Measurements from ENCODE around the gene PIK3AP1.

Gene PIK3AP1

GRCh38 chr10:96639899-96640298, 80.4 kb downstream of the PIK3AP1 start:
- no peak for DNase-seq

GRCh38 chr10:96638696-96639095, 81.6 kb downstream of the PIK3AP1 start:
- DNase-seq = no peak

GRCh38 chr10:96638120-96638519, 82.2 kb downstream of the PIK3AP1 start:
- no peak for DNase-seq

- no peak for DNase-seq
These were observed 82.6 kb downstream of the PIK3AP1 start for GRCh38 chr10:96637709-96638108.

- no peak for DNase-seq
These were observed 83.8 kb downstream of the PIK3AP1 start for GRCh38 chr10:96636551-96636950.

- DNase-seq = no peak
These were observed 87.2 kb downstream of the PIK3AP1 start for GRCh38 chr10:96632974-96633710.

- DNase-seq = no peak
These were observed 93.0 kb downstream of the PIK3AP1 start for GRCh38 chr10:96627292-96627691.

GRCh38 chr10:96626795-96627194, 93.5 kb downstream of the PIK3AP1 start:
- no peak for DNase-seq

GRCh38 chr10:96625173-96625572, 95.1 kb downstream of the PIK3AP1 start:
- DNase-seq = no peak

- no peak for DNase-seq
These were observed 98.1 kb downstream of the PIK3AP1 start for GRCh38 chr10:96622013-96622787.

GRCh38 chr10:96619796-96620773, 100.2 kb downstream of the PIK3AP1 start:
- DNase-seq = peak in 1 of 2 experiments; percentile 31

GRCh38 chr10:96619120-96619519, 101.2 kb downstream of the PIK3AP1 start:
- DNase-seq = no peak

GRCh38 chr10:96618653-96619052, 101.7 kb downstream of the PIK3AP1 start:
- DNase-seq = peak in 1 of 2 experiments; percentile 4

- DNase-seq = no peak
These were observed 103.4 kb downstream of the PIK3AP1 start for GRCh38 chr10:96616961-96617360.

- no peak for DNase-seq
These were observed 105.8 kb downstream of the PIK3AP1 start for GRCh38 chr10:96614515-96614914.

GRCh38 chr10:96613576-96613975, 106.7 kb downstream of the PIK3AP1 start:
- no peak for DNase-seq

- DNase-seq = no peak
These were observed 108.1 kb downstream of the PIK3AP1 start for GRCh38 chr10:96612055-96612830.

GRCh38 chr10:96610817-96611216, 109.5 kb downstream of the PIK3AP1 start:
- no peak for DNase-seq

- DNase-seq = no peak
These were observed 110.8 kb downstream of the PIK3AP1 start for GRCh38 chr10:96609510-96609909.

GRCh38 chr10:96608805-96609204, 111.5 kb downstream of the PIK3AP1 start:
- no peak for DNase-seq

GRCh38 chr10:96608262-96608661, 112.1 kb downstream of the PIK3AP1 start:
- DNase-seq = no peak

- DNase-seq = no peak
These were observed 113.4 kb downstream of the PIK3AP1 start for GRCh38 chr10:96606946-96607345.
